Progenitor cell of endocrine pancreas (in vitro differentiated cells): ENCODE data around the gene NCKAP5. TPM values are rescaled to one million over a fixed set of nuclear protein-coding genes. Genes with fewer than 3 reads are reported as not detected.

Experiments
- DNase-seq: peaks from one replicate; pipeline ENCODE4 v3.0.0; 2021; ENCODE audit warnings: low spot score; ENCODE audit not compliant: unreplicated experiment
- H3K27ac Mint-ChIP-seq: 2 replicates; pipeline ENCODE4 v1.8.0; 2021; ENCODE audit warnings: mild to moderate bottlenecking, moderate library complexity, mixed read lengths
- H3K27me3 Mint-ChIP-seq: 2 replicates; pipeline ENCODE4 v1.8.0; 2021; ENCODE audit warnings: mixed read lengths
- H3K36me3 Mint-ChIP-seq: 2 replicates; pipeline ENCODE4 v1.8.0; 2022; ENCODE audit warnings: mixed read lengths; ENCODE audit not compliant: insufficient read depth
- H3K4me1 Mint-ChIP-seq: 2 replicates; pipeline ENCODE4 v1.8.0; 2021; ENCODE audit warnings: low read depth, mixed read lengths
- H3K4me3 Mint-ChIP-seq: 2 replicates; pipeline ENCODE4 v1.8.0; 2021; ENCODE audit warnings: low read depth, mild to moderate bottlenecking, moderate library complexity, mixed read lengths
- H3K9me3 Mint-ChIP-seq: 2 replicates; pipeline ENCODE4 v1.8.0; 2021; ENCODE audit warnings: low read depth, mixed read lengths
- CTCF ChIP-seq: fragments of 200-600 bp; sonication (generic); IDR thresholded peaks from one replicate; pipeline ENCODE4 v1.5.0; 2021; ENCODE audit warnings: antibody characterized with exemption, mild to moderate bottlenecking; ENCODE audit not compliant: unreplicated experiment
- total RNA-seq: library from RNA; stranded (reverse); gene quantifications from 2 replicates; pipeline ENCODE4 v1.2.1, GENCODE V29; 2021

Gene NCKAP5
- total RNA-seq, 1 donor from 2014 or later, result 1.7 TPM

- no peak for TF ChIP-seq CTCF
- Mint-ChIP-seq H3K4me3 (no peak overlapping the region), H3K4me1 (peaks cover 30% of the 10 kb centered on the region), H3K27ac (peak overlapping the region; percentile 71), H3K9me3 (no peaks in the 10 kb centered on the region), H3K27me3 (peaks cover 16% of the 10 kb centered on the region), H3K36me3 (no peaks in the 10 kb centered on the region)
- DNase-seq, result no peak
These were observed 427.6 kb downstream of the NCKAP5 start for GRCh38 chr2:133140620-133141019.

GRCh38 chr2:133139847-133140533 lies 428.3 kb downstream of the NCKAP5 start:
- Mint-ChIP-seq H3K27ac (peak overlapping the region; percentile 71), H3K36me3 (no peaks in the 10 kb centered on the region)

GRCh38 chr2:133138693-133139092 lies 429.6 kb downstream of the NCKAP5 start:
- H3K36me3 Mint-ChIP-seq, result no peaks in the 10 kb centered on the region
- H3K4me3 Mint-ChIP-seq, result no peak overlapping the region
- H3K9me3 Mint-ChIP-seq, result peaks cover 3% of the 10 kb centered on the region
- H3K27me3 Mint-ChIP-seq, result peaks cover 18% of the 10 kb centered on the region
- no peak for TF ChIP-seq CTCF
- no peak for DNase-seq
- no peak overlapping the region for H3K27ac Mint-ChIP-seq
- H3K4me1 Mint-ChIP-seq, result peaks cover 33% of the 10 kb centered on the region

More at GRCh38 chr2:133139847-133140533, 428.3 kb downstream of the NCKAP5 start:
- Mint-ChIP-seq H3K4me3 (no peak overlapping the region), H3K9me3 (peaks cover 3% of the 10 kb centered on the region), H3K4me1 (peaks cover 30% of the 10 kb centered on the region), H3K27me3 (peaks cover 18% of the 10 kb centered on the region)
- DNase-seq, result no peak
- TF ChIP-seq CTCF, result no peak

- Mint-ChIP-seq H3K27ac (no peak overlapping the region), H3K4me3 (no peak overlapping the region), H3K4me1 (peaks cover 28% of the 10 kb centered on the region), H3K36me3 (no peaks in the 10 kb centered on the region), H3K27me3 (peaks cover 12% of the 10 kb centered on the region), H3K9me3 (peaks cover 3% of the 10 kb centered on the region)
- no peak for DNase-seq
- no peak for TF ChIP-seq CTCF
These were observed 433.1 kb downstream of the NCKAP5 start for GRCh38 chr2:133135035-133135654.

- no peak for DNase-seq
- H3K27ac Mint-ChIP-seq, result no peak overlapping the region
- H3K36me3 Mint-ChIP-seq, result no peaks in the 10 kb centered on the region
- H3K27me3 Mint-ChIP-seq, result peaks cover 12% of the 10 kb centered on the region
- peaks cover 7% of the 10 kb centered on the region for H3K4me1 Mint-ChIP-seq
- peaks cover 3% of the 10 kb centered on the region for H3K9me3 Mint-ChIP-seq
- TF ChIP-seq CTCF, result no peak
- H3K4me3 Mint-ChIP-seq, result no peak overlapping the region
These were observed 437.6 kb downstream of the NCKAP5 start for GRCh38 chr2:133130548-133131246.
